K562 (cell line): ENCODE data around the gene EPHX1. TPM values are rescaled to one million over a fixed set of nuclear protein-coding genes. Genes with fewer than 3 reads are reported as not detected.

ENCODE experiments used
- ARID3A ChIP-seq: IDR thresholded peaks from 2 replicates; pipeline ENCODE4 v1.6.1; 2012; ENCODE audit warnings: low read depth, low read length, improper control_type of control experiment, borderline replicate concordance
- CCNT2 ChIP-seq: IDR thresholded peaks from 2 replicates; pipeline ENCODE4 v1.6.1; 2011; ENCODE audit warnings: borderline replicate concordance, low read depth, mild to moderate bottlenecking, moderate library complexity, mixed read lengths, low read length; ENCODE audit not compliant: insufficient read length; ENCODE audit errors: extremely low read depth
- DPF2 ChIP-seq: fragments of 450-650 bp; IDR thresholded peaks from 2 replicates; pipeline ENCODE4 v1.6.1; 2016
- HDAC8 ChIP-seq: fragments of 450-650 bp; IDR thresholded peaks from 2 replicates; pipeline ENCODE4 v1.6.1; 2016; ENCODE audit warnings: mild to moderate bottlenecking, missing genetic modification characterization, moderate library complexity, missing compliant biosample characterization
- KHSRP ChIP-seq: fragments of 450-650 bp; IDR thresholded peaks from 2 replicates; pipeline ENCODE4 v1.6.1; 2017
- MYBL2 ChIP-seq, 2 experiments: fragments of 450-650 bp in 1 of 2; sonication (generic) in 1 of 2; formaldehyde crosslinking in 1 of 2; IDR thresholded peaks; 2 replicates each; pipeline versions ENCODE4 v1.6.1 to v1.8.1; 2017 to 2022; ENCODE audit warnings: borderline replicate concordance in 1 of 2, inconsistent platforms in 1 of 2, low read depth in 1 of 2, mild to moderate bottlenecking in 1 of 2, missing genetic modification reagents in 1 of 2, moderate library complexity in 1 of 2
- ZBTB49 ChIP-seq: sonication (generic); formaldehyde crosslinking; IDR thresholded peaks from 2 replicates; pipeline ENCODE4 v1.8.0; 2022; ENCODE audit warnings: missing genetic modification reagents, mild to moderate bottlenecking, borderline replicate concordance
- ZEB2 ChIP-seq: fragments of 450-650 bp; IDR thresholded peaks from 2 replicates; pipeline ENCODE4 v1.6.1; 2016
- ZFP1 ChIP-seq: fragments of 450-650 bp; formaldehyde crosslinking; IDR thresholded peaks from 2 replicates; pipeline ENCODE4 v1.4.0; 2020; ENCODE audit warnings: mild to moderate bottlenecking, mixed read lengths
- ZMIZ1 ChIP-seq, 2 experiments: fragments of 150-350 bp in 1 of 2; IDR thresholded peaks; 2 replicates each; pipeline ENCODE4 v1.6.1; 2012 to 2016; ENCODE audit warnings: low read depth in 2 of 2, low read length in 2 of 2, mild to moderate bottlenecking in 1 of 2, moderate library complexity in 1 of 2
- ZNF354B ChIP-seq: fragments of 250-450 bp; sonication (Bioruptor Pico); IDR thresholded peaks from 2 replicates; pipeline ENCODE4 v1.4.0; 2020
- ZNF77 ChIP-seq: fragments of 250-450 bp; sonication (Bioruptor Pico); IDR thresholded peaks from 2 replicates; pipeline ENCODE4 v1.5.0; 2020
- polyA plus RNA-seq, 8 experiments: library from polyadenylated mRNA; depleted of rRNA in 4 of 8; stranded (reverse) in 5 of 8; unstranded in 3 of 8; fragments of >200 nt; fragmentation: Nextera tagmentation in 2 of 8; fragmentation: Illumina TruSeq in 1 of 8; extraction: Ambion mirVana in 2 of 8; extraction: Trizol in 1 of 8; gene quantifications; 2 replicates each; pipeline versions ENCODE4 v1.2.1 to v1.2.3, GENCODE V29; 2011 to 2014; ENCODE audit warnings: inconsistent platforms in 1 of 8, missing spikeins in 1 of 8
- total RNA-seq, 7 experiments: library from RNA; depleted of rRNA in 6 of 7; stranded (reverse); fragments of >200 nt in 6 of 7; fragmentation: Illumina TruSeq in 2 of 7; extraction: Trizol in 2 of 7; gene quantifications; 2 replicates each; pipeline versions ENCODE4 v1.2.1 to v1.2.3, GENCODE V29; 2011 to 2021; ENCODE audit warnings: low replicate concordance in 1 of 7
- TF ChIP-seq, protein P1 (sequence below): fragments of 250-450 bp; sonication (Bioruptor Pico); IDR thresholded peaks from 2 replicates; pipeline ENCODE4 v1.8.0; 2022; ENCODE audit warnings: inconsistent platforms, mild to moderate bottlenecking, moderate library complexity, borderline replicate concordance
- TF ChIP-seq, protein P2 (sequence below): fragments of 250-450 bp; sonication (Bioruptor Pico); IDR thresholded peaks from 2 replicates; pipeline ENCODE4 v1.8.0; 2021; ENCODE audit warnings: moderate library complexity, mild to moderate bottlenecking, inconsistent platforms

EPHX1 gene
- total and polyA plus RNA-seq, 9 of the 15 experiments (the other 6 are each of a cell fraction or from before 2014, with no cell fraction given): 0.21 to 27.0 (median 6.7) TPM

DNA sequence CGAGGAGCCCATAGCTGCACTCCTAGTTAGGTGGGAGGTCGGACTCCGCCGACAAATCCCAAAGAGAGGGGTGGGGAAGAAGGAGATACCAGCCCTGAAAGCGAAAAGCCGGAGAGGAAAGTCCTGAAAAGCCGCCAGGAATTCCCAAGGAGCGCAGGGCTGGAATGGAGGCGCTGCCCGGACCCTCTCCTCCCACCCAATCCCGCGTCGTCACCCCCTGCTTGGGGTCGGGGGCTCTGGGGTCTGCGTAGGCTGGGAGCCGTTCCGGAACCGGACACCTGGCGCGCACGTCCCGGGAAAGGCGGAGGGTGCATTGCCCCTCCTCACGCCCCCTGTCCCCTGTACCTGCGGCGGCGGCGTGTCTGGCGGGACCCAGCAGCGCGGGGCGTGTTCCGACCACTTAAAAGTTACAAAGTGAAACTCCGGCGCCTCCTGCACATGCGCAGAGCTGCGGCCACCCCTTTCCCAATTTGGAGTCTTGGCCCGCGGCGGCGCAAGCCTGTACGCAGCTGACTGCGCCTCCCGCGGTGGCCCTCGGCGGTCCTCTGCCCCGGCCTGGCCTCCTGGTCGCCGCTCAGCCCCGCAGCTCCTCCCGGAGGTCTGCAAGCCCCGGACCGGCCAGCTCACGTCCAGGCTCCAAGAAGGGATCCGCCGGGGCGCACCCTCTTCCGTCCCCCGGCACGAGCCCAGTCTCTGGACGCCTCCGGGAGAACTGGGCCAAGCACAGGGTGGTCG lies 72.2 kb downstream of the EPHX1 start, which contains the start of gene TMEM63A (continued):
- TF ChIP-seq, protein P1, sequence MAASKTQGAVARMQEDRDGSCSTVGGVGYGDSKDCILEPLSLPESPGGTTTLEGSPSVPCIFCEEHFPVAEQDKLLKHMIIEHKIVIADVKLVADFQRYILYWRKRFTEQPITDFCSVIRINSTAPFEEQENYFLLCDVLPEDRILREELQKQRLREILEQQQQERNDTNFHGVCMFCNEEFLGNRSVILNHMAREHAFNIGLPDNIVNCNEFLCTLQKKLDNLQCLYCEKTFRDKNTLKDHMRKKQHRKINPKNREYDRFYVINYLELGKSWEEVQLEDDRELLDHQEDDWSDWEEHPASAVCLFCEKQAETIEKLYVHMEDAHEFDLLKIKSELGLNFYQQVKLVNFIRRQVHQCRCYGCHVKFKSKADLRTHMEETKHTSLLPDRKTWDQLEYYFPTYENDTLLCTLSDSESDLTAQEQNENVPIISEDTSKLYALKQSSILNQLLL (CRISPR knock-in tag): no peak
- TF ChIP-seq HDAC8 (peak; percentile 15; the same call in 1 of the 2 replicates), ARID3A (no peak), ZNF354B (CRISPR knock-in tag) (no peak), ZMIZ1 (IDR thresholded peaks at IDR 0.05; ENCODE audit: low read depth in 2 of 2, low read length in 2 of 2) (no peak), KHSRP (no peak), ZNF77 (no peak), ZBTB49 (CRISPR knock-in tag) (no peak), DPF2 (no peak), MYBL2 (IDR thresholded peaks at IDR 0.05; ENCODE audit: low read depth) (no peak), MYBL2 (CRISPR knock-in tag; IDR thresholded peaks at IDR 0.05; ENCODE audit: borderline replicate concordance) (no peak), ZEB2 (no peak), ZFP1 (no peak), CCNT2 (peak; percentile 84)
- TF ChIP-seq, protein P2, sequence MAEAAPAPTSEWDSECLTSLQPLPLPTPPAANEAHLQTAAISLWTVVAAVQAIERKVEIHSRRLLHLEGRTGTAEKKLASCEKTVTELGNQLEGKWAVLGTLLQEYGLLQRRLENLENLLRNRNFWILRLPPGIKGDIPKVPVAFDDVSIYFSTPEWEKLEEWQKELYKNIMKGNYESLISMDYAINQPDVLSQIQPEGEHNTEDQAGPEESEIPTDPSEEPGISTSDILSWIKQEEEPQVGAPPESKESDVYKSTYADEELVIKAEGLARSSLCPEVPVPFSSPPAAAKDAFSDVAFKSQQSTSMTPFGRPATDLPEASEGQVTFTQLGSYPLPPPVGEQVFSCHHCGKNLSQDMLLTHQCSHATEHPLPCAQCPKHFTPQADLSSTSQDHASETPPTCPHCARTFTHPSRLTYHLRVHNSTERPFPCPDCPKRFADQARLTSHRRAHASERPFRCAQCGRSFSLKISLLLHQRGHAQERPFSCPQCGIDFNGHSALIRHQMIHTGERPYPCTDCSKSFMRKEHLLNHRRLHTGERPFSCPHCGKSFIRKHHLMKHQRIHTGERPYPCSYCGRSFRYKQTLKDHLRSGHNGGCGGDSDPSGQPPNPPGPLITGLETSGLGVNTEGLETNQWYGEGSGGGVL (CRISPR knock-in tag): no peak
